Activated B cell treated with CpG ODN at 0.5 μM for 24 hours (primary cell): ENCODE data around the gene KRTAP4-3. TPM values are rescaled to one million over a fixed set of nuclear protein-coding genes. Genes with fewer than 3 reads are reported as not detected.
A peak's percentile ranks its signal among the peaks of the same experiment; 100 is the strongest.
"Not testable (repeated sequence)": the region's sequence is repeated elsewhere in the genome, so short reads cannot be mapped to it uniquely, and the experiment has no call there.

Source experiments
- ATAC-seq: fragments of 200-7000 bp; cut with Tn5 transposase; one replicate; pipeline ENCODE4 v1.10.0; 2021; ENCODE audit warnings: low read depth, mild to moderate bottlenecking, moderate library complexity
- CTCF ChIA-PET: fragments of 350-600 bp; sonication (Branson Sonifier 250); formaldehyde crosslinking; loops from one replicate; lab custom pipeline; 2021; ENCODE audit warnings: antibody characterized with exemption; lab: Charles Lee
- POLR2A ChIA-PET: fragments of 350-600 bp; sonication (Branson Sonifier 250); formaldehyde crosslinking; loops from one replicate; lab custom pipeline; 2021; ENCODE audit warnings: antibody characterized with exemption; lab: Charles Lee
- DNase-seq: peaks from one replicate; pipeline ENCODE4 v3.0.0; 2022
- H3K27ac Mint-ChIP-seq: one replicate; pipeline ENCODE4 v1.8.0; 2020; ENCODE audit warnings: mixed read lengths
- H3K27me3 Mint-ChIP-seq: one replicate; pipeline ENCODE4 v1.8.0; 2021; ENCODE audit warnings: mixed read lengths
- H3K36me3 Mint-ChIP-seq: one replicate; pipeline ENCODE4 v1.8.0; 2021; ENCODE audit warnings: low read depth, mixed read lengths
- H3K4me1 Mint-ChIP-seq: one replicate; pipeline ENCODE4 v1.8.0; 2021; ENCODE audit warnings: mixed read lengths
- H3K4me3 Mint-ChIP-seq: one replicate; pipeline ENCODE4 v1.8.0; 2020; ENCODE audit warnings: mild to moderate bottlenecking, mixed read lengths
- H3K9me3 Mint-ChIP-seq: one replicate; pipeline ENCODE4 v1.8.0; 2020; ENCODE audit warnings: mixed read lengths
- intact Hi-C: fragments of 100-400 bp; cut with micrococcal nuclease; formaldehyde crosslinking; loops from one replicate; pipeline ENCODE4 v1.15.1; 2024
- total RNA-seq: library from RNA; stranded (reverse); gene quantifications from 2 replicates; pipeline ENCODE4 v1.2.3, GENCODE V29; 2022
- TF ChIP-seq, protein P1 (sequence below): fragments of 200-600 bp; IDR thresholded peaks from one replicate; pipeline ENCODE4 v1.8.0; 2022; ENCODE audit warnings: antibody characterized with exemption, mild to moderate bottlenecking

KRTAP4-3 gene
- total RNA-seq, 1 donor from 2014 or later, result not detected

DNA sequence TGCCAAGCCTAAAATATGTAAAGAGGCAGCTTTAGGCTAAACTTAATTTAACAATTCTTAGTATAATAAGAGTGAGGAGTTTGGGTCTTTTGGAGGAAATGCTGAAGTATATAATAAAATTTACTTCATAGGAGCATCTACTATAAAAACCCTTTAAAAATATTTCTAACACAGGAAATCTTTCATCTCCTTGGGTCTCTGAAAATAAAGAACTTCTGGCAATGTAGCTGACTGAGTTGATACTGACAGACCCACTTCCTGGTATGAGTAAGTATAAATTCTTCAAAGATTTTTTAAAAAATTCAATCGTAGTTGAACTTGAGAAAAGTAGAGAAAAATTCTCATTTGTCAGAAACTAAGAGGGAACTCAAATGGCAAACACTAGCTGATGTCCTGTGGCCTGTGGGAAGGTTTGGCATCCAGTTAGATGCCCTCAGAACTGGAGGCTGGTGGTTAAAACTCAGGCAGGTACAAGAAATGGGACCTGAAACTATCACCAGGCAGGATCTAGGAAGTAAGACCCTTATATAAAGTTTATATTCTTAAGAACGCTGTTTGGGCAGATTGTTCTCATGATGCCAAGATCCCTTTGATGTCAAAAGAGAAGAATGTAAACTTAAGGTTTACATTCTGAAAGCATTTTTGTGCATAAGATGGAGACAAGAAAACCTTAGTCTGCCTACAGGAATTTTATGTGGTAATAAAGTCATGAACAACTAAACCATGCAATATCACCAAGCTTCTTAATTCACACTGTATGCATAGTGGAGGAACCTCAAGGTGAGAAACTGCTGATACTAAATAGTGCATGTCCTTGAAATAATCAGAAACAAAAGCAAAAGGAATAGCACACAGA, 33.9 kb downstream of the KRTAP4-3 start:
- peaks cover 9% of the 10 kb centered on the region for H3K9me3 Mint-ChIP-seq
- H3K4me1 Mint-ChIP-seq, result peaks cover 12% of the 10 kb centered on the region
- intact Hi-C loops, result loop anchor here (5.0 kb wide), 1 partner anchor 43 kb away; the partner anchor contains the start of gene KRTAP4-2
- TF ChIP-seq, protein P1, sequence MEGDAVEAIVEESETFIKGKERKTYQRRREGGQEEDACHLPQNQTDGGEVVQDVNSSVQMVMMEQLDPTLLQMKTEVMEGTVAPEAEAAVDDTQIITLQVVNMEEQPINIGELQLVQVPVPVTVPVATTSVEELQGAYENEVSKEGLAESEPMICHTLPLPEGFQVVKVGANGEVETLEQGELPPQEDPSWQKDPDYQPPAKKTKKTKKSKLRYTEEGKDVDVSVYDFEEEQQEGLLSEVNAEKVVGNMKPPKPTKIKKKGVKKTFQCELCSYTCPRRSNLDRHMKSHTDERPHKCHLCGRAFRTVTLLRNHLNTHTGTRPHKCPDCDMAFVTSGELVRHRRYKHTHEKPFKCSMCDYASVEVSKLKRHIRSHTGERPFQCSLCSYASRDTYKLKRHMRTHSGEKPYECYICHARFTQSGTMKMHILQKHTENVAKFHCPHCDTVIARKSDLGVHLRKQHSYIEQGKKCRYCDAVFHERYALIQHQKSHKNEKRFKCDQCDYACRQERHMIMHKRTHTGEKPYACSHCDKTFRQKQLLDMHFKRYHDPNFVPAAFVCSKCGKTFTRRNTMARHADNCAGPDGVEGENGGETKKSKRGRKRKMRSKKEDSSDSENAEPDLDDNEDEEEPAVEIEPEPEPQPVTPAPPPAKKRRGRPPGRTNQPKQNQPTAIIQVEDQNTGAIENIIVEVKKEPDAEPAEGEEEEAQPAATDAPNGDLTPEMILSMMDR, result no peak
- CTCF ChIA-PET, result no interaction called here
- ATAC-seq, result no peak
- H3K27me3 Mint-ChIP-seq, result peaks cover 7% of the 10 kb centered on the region
- H3K27ac Mint-ChIP-seq, result no peak overlapping the region
- no peak overlapping the region for H3K4me3 Mint-ChIP-seq
- POLR2A ChIA-PET, result no interaction called here
- no peaks in the 10 kb centered on the region for H3K36me3 Mint-ChIP-seq
- no peak for DNase-seq

DNA sequence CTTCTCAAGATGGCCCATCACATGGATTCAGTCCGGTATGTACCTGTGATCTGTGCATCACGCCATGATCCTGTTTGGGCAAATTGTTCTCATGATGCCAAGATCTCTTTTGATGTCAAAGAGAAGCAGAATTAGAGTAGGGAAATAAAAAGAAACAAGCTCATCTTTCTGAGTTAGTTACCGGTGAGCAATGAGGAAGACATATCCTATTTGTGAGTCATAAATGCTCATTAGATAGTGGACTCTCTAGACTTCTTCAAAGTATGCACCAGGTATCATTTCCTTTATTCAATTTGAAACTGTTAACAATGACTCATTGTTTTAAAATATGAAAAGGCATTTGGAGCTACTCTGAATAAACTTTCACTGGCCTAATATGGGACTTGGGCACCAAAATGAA, 36.0 kb downstream of the KRTAP4-3 start:
- ATAC-seq (peak; percentile 71), DNase-seq (no peak)
- Mint-ChIP-seq H3K4me1 (peaks cover 12% of the 10 kb centered on the region), H3K27ac (no peak overlapping the region), H3K27me3 (no peaks in the 10 kb centered on the region), H3K36me3 (no peaks in the 10 kb centered on the region), H3K4me3 (no peak overlapping the region), H3K9me3 (peaks cover 2% of the 10 kb centered on the region)
- CTCF ChIA-PET, result no interaction called here
- TF ChIP-seq, protein P1, result no peak
- intact Hi-C loops, result loop anchor here (5.0 kb wide), 1 partner anchor 45 kb away; the partner anchor contains the start of gene KRTAP4-2
- POLR2A ChIA-PET, result no interaction called here

DNA sequence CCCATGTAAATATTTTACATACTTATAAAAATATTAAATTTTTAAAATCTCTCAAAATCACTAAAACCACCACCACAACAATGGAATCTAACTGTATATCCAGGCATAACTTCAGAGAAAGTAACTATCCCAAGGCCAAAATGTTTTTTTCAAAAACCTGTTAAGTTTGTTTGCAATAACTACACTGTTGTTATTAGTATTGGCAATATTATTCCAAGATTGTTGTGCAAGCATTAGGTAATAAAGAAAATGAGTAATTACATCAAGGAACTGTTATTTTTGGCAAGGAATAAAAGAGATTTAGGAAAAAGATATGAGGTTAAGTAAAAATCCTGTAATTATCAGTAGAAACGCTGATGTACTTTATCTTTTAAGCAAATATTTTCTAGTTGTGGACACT, 40.6 kb downstream of the KRTAP4-3 start:
- intact Hi-C loops, result no loop called here
- no peak overlapping the region for H3K27ac Mint-ChIP-seq

DNA sequence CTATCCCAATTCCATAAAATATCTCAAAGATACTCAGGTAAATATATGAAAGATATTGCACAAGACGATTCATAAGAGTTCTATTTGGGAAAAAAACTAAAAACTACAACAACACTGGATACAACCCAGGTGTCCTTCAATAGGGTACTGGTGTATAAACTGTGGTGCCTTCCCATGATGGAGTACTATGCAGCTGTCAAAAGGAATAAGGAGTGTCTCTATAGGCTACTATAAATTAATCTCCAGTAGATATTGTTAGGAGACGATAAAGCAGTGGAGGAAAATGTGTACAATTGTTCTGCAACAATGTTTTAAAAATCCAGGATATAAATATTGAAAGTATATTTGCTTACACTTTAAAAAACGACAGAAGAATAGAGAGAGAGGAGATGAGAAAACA, 41.6 kb downstream of the KRTAP4-3 start:
- no peaks in the 10 kb centered on the region for H3K36me3 Mint-ChIP-seq
- intact Hi-C loops, result no loop called here
- no peak for ATAC-seq
- ChIA-PET CTCF (no interaction called here), POLR2A (no interaction called here)
- TF ChIP-seq, protein P1, result no peak
- H3K27ac Mint-ChIP-seq, result no peak overlapping the region
- no peak overlapping the region for H3K4me3 Mint-ChIP-seq
- H3K9me3 Mint-ChIP-seq, result peaks cover 5% of the 10 kb centered on the region
- peaks cover 16% of the 10 kb centered on the region for H3K4me1 Mint-ChIP-seq
- no peak for DNase-seq
- H3K27me3 Mint-ChIP-seq, result peaks cover 7% of the 10 kb centered on the region

More for the DNA sequence above, 40.6 kb downstream of the KRTAP4-3 start:
- ChIA-PET POLR2A (no interaction called here), CTCF (no interaction called here)
- Mint-ChIP-seq H3K4me1 (peaks cover 22% of the 10 kb centered on the region), H3K9me3 (peaks cover 3% of the 10 kb centered on the region), H3K27me3 (peaks cover 5% of the 10 kb centered on the region), H3K4me3 (no peak overlapping the region), H3K36me3 (no peaks in the 10 kb centered on the region)
- DNase-seq, result no peak
- TF ChIP-seq, protein P1, result no peak
- no peak for ATAC-seq

DNA sequence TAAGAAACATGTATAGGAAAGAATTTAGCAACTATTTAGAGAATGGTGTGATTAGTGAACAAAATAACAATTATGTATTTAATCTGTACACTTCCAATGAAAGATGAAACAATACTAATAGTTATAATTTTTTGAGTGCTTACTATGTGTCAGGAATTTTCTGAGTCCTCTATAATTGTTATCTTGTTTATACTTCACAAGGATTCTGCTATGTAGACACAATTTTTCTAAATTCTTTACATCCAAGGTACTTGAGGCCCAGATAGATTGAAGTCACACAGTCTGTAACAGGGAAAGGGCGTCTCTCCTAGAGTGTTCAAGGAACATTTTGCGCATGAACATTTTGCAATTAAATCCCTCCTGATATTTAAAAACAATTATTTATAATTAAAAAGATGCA, 43.0 kb downstream of the KRTAP4-3 start:
- intact Hi-C loops, result no loop called here
- Mint-ChIP-seq H3K9me3 (peaks cover 5% of the 10 kb centered on the region), H3K27me3 (peaks cover 7% of the 10 kb centered on the region), H3K4me1 (peaks cover 24% of the 10 kb centered on the region), H3K4me3 (no peak overlapping the region), H3K36me3 (no peaks in the 10 kb centered on the region), H3K27ac (no peak overlapping the region)
- ATAC-seq (no peak), DNase-seq (no peak)
- ChIA-PET CTCF (no interaction called here), POLR2A (no interaction called here)
- TF ChIP-seq, protein P1, result no peak

DNA sequence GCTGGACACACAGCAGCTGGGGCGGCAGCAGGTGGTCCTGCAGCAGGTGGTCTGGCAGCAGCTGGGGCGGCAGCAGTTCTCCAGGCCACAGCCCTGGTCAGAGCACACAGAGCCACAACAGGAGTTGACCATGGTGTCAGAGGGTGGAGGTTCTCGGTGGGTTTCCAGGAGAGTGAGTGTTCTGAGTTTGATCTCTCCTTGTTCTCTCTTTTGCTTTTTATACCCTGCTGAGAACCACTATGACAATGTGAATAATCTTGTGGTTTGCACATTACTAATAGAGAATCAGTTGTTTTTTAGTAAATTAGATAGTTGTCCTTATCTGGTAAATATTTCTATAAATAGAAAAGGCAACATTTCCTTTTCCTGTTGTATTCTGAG, 44.0 kb downstream of the KRTAP4-3 start, which contains the start of gene KRTAP4-12:
TSS of gene KRTAP4-12 (minus strand) at position 192 of the 381 bp plus-strand sequence. CDS start at position 132, 60 bp downstream.
- intact Hi-C loops, result loop anchor here (5.0 kb wide), 1 partner anchor 198 kb away; no protein-coding TSS in a partner anchor
- H3K4me3 Mint-ChIP-seq, H3K27ac Mint-ChIP-seq: not testable (repeated sequence)

DNA sequence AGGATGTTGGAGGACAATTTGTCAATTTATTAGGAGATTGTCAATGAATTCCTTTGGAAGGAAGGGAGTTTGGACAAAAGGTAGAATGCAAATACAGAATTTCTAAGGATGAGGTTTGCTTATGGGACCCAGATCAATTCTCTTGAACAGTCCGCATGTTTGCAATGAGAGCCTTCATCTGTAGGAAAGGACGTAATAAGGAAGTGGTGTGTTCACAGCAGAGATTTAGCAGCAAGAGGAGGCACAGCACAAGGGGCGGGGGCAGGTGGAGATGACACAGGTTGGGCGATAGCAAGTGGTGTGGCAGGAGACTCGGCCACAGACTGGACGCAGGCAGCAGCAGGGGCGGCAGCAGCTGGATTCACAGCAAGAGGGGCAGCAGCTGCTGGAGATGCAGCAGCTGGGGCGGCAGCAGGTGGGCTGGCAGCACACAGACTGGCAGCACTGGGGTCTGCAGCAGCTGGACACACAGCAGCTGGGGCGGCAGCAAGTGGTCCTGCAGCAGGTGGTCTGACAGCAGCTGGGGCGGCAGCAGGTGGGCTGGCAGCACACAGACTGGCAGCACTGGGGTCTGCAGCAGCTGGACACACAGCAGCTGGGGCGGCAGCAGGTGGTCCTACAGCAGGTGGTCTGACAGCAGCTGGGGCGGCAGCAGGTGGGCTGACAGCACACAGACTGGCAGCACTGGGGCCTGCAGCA, 44.6 kb downstream of the KRTAP4-3 start:
- H3K27ac Mint-ChIP-seq, H3K36me3 Mint-ChIP-seq, H3K4me3 Mint-ChIP-seq, CTCF ChIA-PET, ATAC-seq, DNase-seq, H3K9me3 Mint-ChIP-seq, POLR2A ChIA-PET, H3K27me3 Mint-ChIP-seq: not testable (repeated sequence)
- H3K4me1 Mint-ChIP-seq, result peaks cover 32% of the 10 kb centered on the region
- intact Hi-C loops, result loop anchor here (5.0 kb wide), 1 partner anchor 199 kb away; no protein-coding TSS in a partner anchor

More for the DNA sequence above, 44.0 kb downstream of the KRTAP4-3 start, which contains the start of gene KRTAP4-12:
- H3K27me3 Mint-ChIP-seq, H3K36me3 Mint-ChIP-seq, H3K9me3 Mint-ChIP-seq, CTCF ChIA-PET, DNase-seq, ATAC-seq: not testable (repeated sequence)
- POLR2A ChIA-PET, result interaction anchor here (0.7 kb wide), 1 partner anchor 183 kb away, joined by 4 read pairs; no protein-coding TSS in a partner anchor
- H3K4me1 Mint-ChIP-seq, result peaks cover 28% of the 10 kb centered on the region
